HG03565 (cell line): ENCODE measurements around the gene GAMT.

Experiments used
- ATAC-seq: cut with Tn5 transposase; IDR thresholded peaks from one replicate; pipeline ENCODE4 v1.9.1; 2021; ENCODE audit warnings: mild to moderate bottlenecking, moderate library complexity; ENCODE audit not compliant: unreplicated experiment

The GAMT gene

GRCh38 chr19:1401889-1402217 is 511 bp upstream of the GAMT start:
- no peak for ATAC-seq

- no peak for ATAC-seq
These were observed 833 bp downstream of the GAMT start for GRCh38 chr19:1400281-1401137.

GRCh38 chr19:1399745-1400144 is 1.6 kb downstream of the GAMT start:
- no peak for ATAC-seq

GRCh38 chr19:1399079-1399478 is 2.3 kb downstream of the GAMT start:
- ATAC-seq = no peak

- no peak for ATAC-seq
These were observed 3.5 kb downstream of the GAMT start for GRCh38 chr19:1397838-1398237.

- no peak for ATAC-seq
These were observed 4.3 kb downstream of the GAMT start for GRCh38 chr19:1396768-1397679.

DNA sequence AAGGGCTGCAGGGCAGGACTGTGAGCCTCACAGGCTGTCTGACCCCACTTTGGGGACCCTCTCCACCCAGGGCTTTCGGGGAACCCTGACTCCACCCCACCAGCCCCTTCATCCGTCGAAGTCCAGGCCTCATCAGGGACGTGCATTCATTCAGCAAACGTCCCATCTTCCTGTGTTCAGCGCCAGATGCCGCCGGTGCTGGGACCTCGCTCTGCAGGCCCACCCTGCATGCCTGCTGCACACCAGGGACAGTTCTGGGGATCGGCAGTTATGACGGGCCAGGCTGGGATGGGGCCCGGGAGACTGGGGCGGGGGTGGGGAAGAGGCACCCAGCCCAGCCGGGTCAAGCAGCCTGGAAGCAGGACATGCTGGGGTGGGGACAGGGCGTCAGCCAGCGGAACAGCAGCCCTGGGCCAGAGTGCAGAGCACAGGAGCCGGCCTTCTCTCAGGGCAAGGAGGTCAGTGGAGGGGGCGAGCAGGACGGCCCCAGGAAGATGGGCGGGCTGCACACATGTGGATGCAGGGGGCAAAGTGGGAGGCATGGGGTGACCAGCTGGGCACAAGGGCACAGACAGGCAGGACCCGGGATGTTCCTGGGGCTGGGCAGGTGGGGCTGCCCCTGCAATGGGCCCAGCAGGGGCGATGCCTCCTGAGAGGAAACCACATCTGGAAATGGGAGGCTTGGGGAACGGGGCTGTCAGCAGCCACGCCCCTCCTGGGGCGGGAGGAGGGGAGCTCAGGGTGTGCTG is 5.1 kb downstream of the GAMT start:
- no peak for ATAC-seq

DNA sequence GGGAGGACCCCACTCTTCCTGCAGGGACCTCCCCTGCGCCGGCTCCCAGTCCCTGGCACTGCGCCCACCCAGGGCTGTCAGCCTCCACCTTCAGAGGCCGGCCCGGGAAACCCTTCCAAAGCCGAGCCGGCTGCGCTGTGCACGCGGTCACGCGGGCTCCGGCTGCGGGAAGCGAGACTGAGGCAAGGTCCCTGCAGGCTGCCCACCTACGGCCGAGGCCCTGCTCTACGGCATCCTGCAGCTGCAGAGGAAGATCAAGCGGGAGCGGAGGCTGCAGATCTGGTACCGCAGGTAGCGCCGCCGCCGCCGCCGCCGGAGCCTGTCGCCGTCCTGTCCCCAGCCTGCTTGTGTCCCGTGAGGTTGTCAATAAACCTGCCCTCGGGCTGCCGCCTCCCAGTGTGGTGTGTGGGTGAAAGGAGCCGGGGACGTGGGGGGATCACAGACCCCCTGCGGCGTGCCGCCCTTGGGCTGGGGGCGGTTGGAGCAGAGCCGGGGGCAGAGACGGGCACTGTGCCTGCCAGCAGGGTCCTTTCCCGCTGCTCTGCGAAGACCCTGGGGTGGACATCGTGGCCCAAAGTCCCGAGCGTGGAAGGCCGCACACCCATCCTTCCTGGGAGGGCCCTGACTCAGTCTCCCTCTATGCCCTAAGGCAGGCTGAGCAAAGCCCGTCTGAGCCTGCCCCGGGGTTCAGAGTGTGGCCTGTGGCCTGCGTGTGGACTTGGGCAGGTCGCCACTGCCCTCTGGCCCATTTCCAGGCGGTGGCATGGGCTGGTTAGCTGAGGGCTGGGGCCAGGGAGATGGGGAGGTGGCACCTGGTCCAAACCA is 5.9 kb downstream of the GAMT start:
- no peak for ATAC-seq

DNA sequence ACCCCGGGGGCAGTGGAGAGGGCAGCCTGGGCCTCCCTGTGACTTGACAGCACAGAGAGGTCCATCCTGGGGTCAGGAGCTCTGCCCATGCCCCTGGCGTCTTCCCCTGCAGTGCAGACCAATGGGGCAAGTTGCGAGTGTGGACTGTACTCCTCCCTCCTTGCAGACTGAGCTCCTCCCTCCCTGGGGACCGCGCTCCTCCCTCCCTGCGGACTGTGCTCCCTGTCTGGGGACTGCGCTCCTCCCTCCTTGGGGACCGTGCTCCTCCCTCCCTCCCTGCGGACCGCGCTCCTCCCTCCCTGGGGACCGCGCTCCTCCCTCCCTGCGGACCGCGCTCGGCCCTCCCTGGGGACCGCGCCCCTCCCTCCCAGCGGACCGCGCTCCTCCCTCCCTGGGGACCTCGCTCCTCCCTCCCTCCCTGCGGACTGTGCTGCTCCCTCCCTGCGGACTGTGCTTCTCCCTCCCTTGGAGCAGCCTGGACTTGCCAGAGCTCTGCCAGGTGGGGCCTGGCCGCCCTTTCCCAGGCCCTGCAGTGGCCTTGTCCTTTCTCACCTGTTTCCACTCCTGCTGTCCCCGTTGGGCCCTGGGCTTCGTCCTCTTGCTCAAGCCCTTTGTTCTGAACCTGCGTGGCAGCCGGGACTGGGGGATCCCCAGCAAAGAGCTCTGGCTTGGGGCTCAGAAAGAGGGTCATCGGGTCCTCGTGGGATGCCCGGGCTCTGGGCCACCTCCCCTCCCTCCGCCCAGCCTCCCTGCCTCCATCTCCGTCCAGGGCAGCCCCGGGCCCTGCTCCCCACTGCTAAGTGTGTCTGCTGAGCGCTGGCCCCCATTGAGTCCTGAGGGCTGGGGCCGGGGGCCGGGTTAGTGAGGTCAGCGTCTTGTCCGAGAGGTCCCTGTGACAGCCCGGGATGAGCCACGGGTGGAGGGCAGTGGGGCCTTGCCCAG is 6.8 kb downstream of the GAMT start:
- ATAC-seq = no peak

- no peak for ATAC-seq
These were observed 7.5 kb downstream of the GAMT start for GRCh38 chr19:1393841-1394240.

DNA sequence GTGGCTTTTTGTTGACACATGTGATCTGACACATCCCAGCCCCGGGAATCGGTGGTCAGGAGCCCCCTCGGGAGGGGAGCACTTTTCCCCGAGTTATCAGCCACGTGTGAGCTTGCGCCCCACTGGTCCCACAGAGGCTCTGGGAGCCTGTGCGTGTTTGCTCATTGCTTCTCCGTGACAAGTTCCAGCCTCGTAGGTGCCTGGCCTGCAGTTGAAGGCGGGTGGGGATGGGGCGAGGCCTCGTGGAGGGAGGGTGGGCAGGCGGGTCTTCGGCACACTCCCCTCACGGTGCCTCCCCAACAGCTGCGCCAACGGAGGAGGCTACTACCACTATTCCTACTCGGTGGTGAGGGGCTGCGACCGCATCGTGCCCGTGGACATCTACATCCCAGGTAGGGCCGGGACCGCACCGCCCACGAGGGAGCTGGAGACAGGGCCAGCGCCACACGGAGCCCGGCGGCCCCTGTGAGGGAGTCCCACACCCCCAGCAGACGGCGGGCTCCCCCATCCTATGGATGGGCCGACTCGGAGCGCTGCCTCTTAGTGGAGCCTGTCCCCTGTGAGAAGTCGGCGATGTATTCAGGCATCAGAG is 8.3 kb downstream of the GAMT start:
- ATAC-seq = no peak

- no peak for ATAC-seq
These were observed 8.9 kb downstream of the GAMT start for GRCh38 chr19:1392407-1392806.

DNA sequence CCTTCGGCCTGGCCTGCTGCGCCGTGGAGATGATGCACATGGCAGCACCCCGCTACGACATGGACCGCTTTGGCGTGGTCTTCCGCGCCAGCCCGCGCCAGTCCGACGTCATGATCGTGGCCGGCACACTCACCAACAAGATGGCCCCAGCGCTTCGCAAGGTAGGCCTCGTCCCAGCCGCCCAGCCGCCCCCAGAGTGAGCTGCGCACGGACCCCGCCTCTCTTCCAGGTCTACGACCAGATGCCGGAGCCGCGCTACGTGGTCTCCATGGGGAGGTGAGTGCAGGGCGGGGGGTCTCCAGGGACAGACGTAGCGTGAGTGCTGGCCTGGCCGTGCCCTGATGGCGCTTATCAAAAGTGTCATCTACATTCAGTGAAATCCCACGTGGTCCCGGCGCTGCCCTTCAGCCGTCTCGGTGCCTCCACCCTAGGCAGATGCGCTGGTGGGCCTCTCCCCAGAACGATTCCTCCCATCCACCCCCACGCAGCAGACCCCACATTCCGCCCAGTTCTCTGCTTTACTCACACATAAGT is 10.4 kb downstream of the GAMT start:
- ATAC-seq = no peak

- no peak for ATAC-seq
These were observed 12.1 kb downstream of the GAMT start for GRCh38 chr19:1389033-1389940.

- ATAC-seq = no peak
These were observed 12.7 kb downstream of the GAMT start for GRCh38 chr19:1388637-1389026.

DNA sequence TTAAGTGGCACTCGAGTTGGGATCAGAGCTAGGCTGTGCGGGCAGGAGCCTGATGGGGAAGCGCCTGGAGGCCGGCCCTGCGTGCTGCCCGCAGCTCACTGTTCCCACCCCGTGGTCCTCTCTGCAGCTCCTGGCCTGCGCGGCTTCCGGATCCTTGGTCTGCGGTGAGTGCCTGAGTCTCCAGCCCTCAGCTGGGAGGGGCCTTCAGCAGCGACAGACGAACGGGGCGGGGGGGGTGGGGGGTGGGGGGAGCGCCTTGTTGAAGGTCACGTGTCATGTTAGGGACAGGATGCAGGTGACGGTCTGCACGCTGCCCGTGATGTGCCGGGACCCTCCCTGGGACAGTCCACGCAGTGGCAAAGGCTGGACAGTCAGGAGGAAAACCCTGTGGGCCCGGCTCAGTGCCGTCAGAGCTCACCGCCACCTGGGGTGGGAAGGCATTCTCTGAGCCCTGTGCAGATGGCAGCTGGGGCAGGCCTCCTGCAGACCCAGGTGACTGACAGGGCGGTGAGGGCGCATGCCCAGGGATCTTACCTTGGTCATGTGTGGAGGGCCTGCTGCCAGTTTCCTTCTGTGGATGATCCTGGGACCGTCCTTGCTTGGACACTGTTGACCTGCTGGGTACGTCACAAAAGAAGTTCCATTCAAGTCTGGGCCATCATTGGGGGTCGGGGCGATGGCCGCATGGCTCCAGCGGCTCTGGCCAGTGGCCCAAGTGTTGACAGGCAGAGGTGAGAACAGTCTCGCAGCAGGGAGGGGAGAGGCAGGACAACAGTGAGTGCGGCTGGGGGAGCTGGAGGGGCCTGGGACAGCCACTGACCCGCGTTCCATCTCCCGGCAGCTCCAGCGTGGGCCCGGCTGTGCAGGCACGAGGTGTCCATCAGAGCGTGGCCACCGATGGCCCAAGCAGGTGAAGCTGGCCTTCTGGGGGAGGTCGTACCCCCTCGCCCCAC is 13.4 kb downstream of the GAMT start:
- no peak for ATAC-seq
